HL-60 (cell line): ENCODE data around the gene ZBTB40.

Experiments
- DNase-seq, 2 experiments: peaks; one replicate each; pipeline ENCODE4 v3.0.0-alpha.2; 2010 to 2020; ENCODE audit warnings: low read depth in 1 of 2, low spot score in 1 of 2
- H3K27ac ChIP-seq: fragments of 250-450 bp; sonication (Bioruptor Pico); replicated peaks from 2 replicates; pipeline ENCODE4 v1.5.1; 2020; ENCODE audit warnings: mild to moderate bottlenecking, moderate library complexity
- H3K27me3 ChIP-seq: fragments of 250-450 bp; sonication (Bioruptor Pico); 2 replicates; pipeline ENCODE4 v1.5.1; 2021; ENCODE audit warnings: mild to moderate bottlenecking, moderate library complexity; ENCODE audit not compliant: insufficient read depth, poor library complexity, severe bottlenecking
- H3K4me3 ChIP-seq: replicated peaks from 2 replicates; pipeline ENCODE4 v1.5.1; 2011; ENCODE audit warnings: mild to moderate bottlenecking, control low read depth, low read length; ENCODE audit not compliant: insufficient read depth
- GABPA ChIP-seq: IDR thresholded peaks from 2 replicates; pipeline ENCODE4 v1.6.1; 2012; ENCODE audit warnings: low read depth
- POLR2AphosphoS5 ChIP-seq: IDR thresholded peaks from 2 replicates; pipeline ENCODE4 v1.6.1; 2012; ENCODE audit warnings: low read depth
- SPI1 ChIP-seq: IDR thresholded peaks from 2 replicates; pipeline ENCODE4 v1.6.1; 2012; ENCODE audit warnings: low read depth, mild to moderate bottlenecking, borderline replicate concordance
- TF ChIP-seq, protein P1 (sequence below): IDR thresholded peaks from one replicate; pipeline ENCODE4 v1.5.1; 2011; ENCODE audit warnings: low read length, control low read depth, inconsistent platforms; ENCODE audit not compliant: insufficient read depth
- TF ChIP-seq, protein P2 (sequence below): IDR thresholded peaks from 2 replicates; pipeline ENCODE4 v1.6.1; 2012; ENCODE audit warnings: low read depth; ENCODE audit not compliant: insufficient replicate concordance

Gene ZBTB40

DNA sequence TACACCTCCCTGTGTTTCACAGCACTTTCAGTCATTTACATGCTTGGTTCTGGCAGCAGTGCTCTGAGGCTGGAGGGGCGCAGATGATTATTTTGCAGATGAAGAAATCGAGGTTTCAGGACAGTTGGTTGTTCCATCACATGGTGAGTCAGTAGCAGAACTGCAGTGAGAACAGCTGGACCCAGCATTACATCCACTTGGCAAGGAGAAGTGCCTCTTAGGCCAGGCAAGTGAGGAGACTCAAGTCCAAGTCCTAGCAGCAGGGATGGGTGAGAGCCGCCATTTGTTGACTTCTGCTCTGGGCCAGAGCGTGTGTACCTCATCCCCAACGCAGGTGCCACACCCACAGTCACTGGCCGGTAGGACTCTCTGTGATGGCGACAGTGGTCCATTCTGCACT lies 84.9 kb downstream of the ZBTB40 start:
- no peak overlapping the region for H3K4me3 ChIP-seq
- no peaks in the 10 kb centered on the region for H3K27me3 ChIP-seq
- H3K27ac ChIP-seq: no peak overlapping the region
- TF ChIP-seq, protein P1, sequence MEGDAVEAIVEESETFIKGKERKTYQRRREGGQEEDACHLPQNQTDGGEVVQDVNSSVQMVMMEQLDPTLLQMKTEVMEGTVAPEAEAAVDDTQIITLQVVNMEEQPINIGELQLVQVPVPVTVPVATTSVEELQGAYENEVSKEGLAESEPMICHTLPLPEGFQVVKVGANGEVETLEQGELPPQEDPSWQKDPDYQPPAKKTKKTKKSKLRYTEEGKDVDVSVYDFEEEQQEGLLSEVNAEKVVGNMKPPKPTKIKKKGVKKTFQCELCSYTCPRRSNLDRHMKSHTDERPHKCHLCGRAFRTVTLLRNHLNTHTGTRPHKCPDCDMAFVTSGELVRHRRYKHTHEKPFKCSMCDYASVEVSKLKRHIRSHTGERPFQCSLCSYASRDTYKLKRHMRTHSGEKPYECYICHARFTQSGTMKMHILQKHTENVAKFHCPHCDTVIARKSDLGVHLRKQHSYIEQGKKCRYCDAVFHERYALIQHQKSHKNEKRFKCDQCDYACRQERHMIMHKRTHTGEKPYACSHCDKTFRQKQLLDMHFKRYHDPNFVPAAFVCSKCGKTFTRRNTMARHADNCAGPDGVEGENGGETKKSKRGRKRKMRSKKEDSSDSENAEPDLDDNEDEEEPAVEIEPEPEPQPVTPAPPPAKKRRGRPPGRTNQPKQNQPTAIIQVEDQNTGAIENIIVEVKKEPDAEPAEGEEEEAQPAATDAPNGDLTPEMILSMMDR: no peak
- TF ChIP-seq POLR2AphosphoS5 (no peak), SPI1 (no peak), GABPA (no peak)
- TF ChIP-seq, protein P2, sequence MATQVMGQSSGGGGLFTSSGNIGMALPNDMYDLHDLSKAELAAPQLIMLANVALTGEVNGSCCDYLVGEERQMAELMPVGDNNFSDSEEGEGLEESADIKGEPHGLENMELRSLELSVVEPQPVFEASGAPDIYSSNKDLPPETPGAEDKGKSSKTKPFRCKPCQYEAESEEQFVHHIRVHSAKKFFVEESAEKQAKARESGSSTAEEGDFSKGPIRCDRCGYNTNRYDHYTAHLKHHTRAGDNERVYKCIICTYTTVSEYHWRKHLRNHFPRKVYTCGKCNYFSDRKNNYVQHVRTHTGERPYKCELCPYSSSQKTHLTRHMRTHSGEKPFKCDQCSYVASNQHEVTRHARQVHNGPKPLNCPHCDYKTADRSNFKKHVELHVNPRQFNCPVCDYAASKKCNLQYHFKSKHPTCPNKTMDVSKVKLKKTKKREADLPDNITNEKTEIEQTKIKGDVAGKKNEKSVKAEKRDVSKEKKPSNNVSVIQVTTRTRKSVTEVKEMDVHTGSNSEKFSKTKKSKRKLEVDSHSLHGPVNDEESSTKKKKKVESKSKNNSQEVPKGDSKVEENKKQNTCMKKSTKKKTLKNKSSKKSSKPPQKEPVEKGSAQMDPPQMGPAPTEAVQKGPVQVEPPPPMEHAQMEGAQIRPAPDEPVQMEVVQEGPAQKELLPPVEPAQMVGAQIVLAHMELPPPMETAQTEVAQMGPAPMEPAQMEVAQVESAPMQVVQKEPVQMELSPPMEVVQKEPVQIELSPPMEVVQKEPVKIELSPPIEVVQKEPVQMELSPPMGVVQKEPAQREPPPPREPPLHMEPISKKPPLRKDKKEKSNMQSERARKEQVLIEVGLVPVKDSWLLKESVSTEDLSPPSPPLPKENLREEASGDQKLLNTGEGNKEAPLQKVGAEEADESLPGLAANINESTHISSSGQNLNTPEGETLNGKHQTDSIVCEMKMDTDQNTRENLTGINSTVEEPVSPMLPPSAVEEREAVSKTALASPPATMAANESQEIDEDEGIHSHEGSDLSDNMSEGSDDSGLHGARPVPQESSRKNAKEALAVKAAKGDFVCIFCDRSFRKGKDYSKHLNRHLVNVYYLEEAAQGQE: no peak
- DNase-seq: no peak

DNA sequence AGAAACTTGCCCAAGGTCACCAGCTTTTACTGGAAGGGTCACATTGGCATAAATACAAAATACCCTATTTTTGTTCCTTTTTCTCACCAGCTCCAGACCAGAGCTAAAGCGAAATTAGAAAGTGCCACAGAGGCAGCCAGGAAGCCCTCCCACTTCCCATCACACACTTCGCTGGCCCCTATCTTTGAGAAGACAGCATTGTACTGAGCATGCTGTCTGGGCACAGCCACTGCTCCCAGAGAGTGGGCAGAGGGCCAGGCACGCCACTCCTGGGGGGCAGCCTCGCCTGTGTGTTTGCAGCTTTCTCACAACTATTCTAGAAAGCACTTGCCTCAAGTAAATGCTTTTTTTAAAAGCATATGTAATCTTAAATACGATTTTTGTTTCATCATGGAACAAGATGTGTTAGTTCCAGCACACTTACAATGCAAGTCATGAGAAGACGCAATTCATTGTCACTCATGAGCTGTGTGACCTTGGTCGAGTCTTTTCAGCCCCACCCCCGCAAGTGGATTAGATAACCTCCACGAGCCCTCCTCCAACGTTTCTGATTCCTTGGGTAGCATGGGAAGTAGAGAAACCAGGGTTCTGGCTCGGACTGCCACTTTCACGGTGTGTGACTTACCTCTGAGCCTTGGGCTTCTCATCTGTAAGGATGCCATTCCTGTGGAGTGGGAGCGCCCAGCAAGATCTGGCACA lies 85.9 kb downstream of the ZBTB40 start:
- Histone ChIP-seq H3K27ac (no peak overlapping the region), H3K4me3 (no peak overlapping the region), H3K27me3 (no peaks in the 10 kb centered on the region)
- no peak for DNase-seq
- TF ChIP-seq, protein P1: no peak
- TF ChIP-seq SPI1: no peak
- TF ChIP-seq, protein P2: no peak
- no peak for TF ChIP-seq GABPA
- no peak for TF ChIP-seq POLR2AphosphoS5

DNA sequence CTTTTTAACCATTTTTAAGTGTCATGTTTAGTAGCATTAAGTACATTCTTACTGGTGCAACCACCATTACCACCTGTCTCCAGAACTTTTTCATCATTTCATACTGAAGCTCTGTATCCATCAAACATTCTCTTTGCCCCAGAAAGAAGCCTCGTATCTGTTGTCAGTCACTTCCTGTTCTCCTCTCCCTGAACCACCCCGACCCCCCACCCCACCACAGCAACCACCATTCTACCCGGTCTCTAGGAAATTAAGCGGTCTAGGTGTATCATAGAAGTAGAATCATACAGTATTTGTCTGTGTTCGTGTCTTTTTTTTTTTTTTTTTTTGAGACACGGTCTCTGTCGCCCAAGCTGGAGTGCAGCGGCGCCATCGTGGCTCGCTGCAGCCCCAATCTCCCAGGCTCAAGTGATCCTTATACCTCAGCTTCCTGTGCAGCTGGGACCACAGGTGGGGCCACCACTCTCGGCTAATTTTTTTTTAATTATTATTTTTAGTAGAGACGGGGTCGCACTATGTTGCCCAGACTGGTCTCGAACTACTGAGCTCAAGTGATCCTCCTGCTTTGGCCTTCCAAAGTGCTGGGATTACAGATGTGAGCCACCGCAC lies 88.0 kb downstream of the ZBTB40 start:
- DNase-seq: no peak
- Histone ChIP-seq H3K27me3 (no peaks in the 10 kb centered on the region), H3K4me3 (no peak overlapping the region), H3K27ac (no peak overlapping the region)
- TF ChIP-seq POLR2AphosphoS5 (no peak), GABPA (no peak), SPI1 (no peak)
- TF ChIP-seq, protein P2: no peak
- TF ChIP-seq, protein P1: no peak
